Osteoblast (primary cell): Measurements from ENCODE around the gene WWTR1. TPM values are rescaled to one million over a fixed set of nuclear protein-coding genes. Genes with fewer than 3 reads are reported as not detected.
A peak's percentile ranks its signal among the peaks of the same experiment; 100 is the strongest.

Experiments
- DNase-seq: peaks from one replicate; pipeline ENCODE4 v3.0.0; 2011; ENCODE audit warnings: low spot score, mixed read lengths; ENCODE audit not compliant: insufficient read length; ENCODE audit errors: missing footprints
- H2AFZ ChIP-seq: 2 replicates; pipeline ENCODE4 v1.6.0; 2011; ENCODE audit warnings: mild to moderate bottlenecking, low read length
- H3K27ac ChIP-seq: 2 replicates; pipeline ENCODE4 v1.5.1; 2011; ENCODE audit warnings: mild to moderate bottlenecking, low read depth, low read length, moderate library complexity
- H3K27me3 ChIP-seq: 2 replicates; pipeline ENCODE4 v1.6.0; 2012; ENCODE audit warnings: mild to moderate bottlenecking, control low read depth, inconsistent platforms, low read length, moderate library complexity; ENCODE audit not compliant: insufficient read depth
- H3K36me3 ChIP-seq: 2 replicates; pipeline ENCODE4 v1.5.1; 2011; ENCODE audit warnings: mild to moderate bottlenecking, low read length, control low read depth, moderate library complexity; ENCODE audit not compliant: insufficient read depth
- H3K4me1 ChIP-seq: 2 replicates; pipeline ENCODE4 v1.5.1; 2011; ENCODE audit warnings: mild to moderate bottlenecking, low read length, control low read depth, moderate library complexity; ENCODE audit not compliant: insufficient read depth
- H3K4me2 ChIP-seq: 2 replicates; pipeline ENCODE4 v1.6.0; 2011; ENCODE audit warnings: mild to moderate bottlenecking, low read length; ENCODE audit not compliant: insufficient read depth
- H3K4me3 ChIP-seq: fragments of 200-600 bp; sonication (generic); 3 replicates; pipeline ENCODE4 v1.5.1; 2012; ENCODE audit warnings: mild to moderate bottlenecking, low read length, inconsistent platforms; ENCODE audit not compliant: insufficient read depth
- H3K79me2 ChIP-seq: 2 replicates; pipeline ENCODE4 v1.6.0; 2012; ENCODE audit warnings: mild to moderate bottlenecking, low read length, control low read depth, inconsistent platforms; ENCODE audit not compliant: insufficient read depth
- H3K9me3 ChIP-seq: 2 replicates; pipeline ENCODE4 v1.5.1; 2011; ENCODE audit warnings: low read depth, low read length, control low read depth
- H4K20me1 ChIP-seq: 2 replicates; pipeline ENCODE4 v1.6.0; 2012; ENCODE audit warnings: mild to moderate bottlenecking, low read length, control low read depth; ENCODE audit not compliant: insufficient read depth
- CTCF ChIP-seq: IDR thresholded peaks from 2 replicates; pipeline ENCODE4 v1.5.1; 2011; ENCODE audit warnings: mild to moderate bottlenecking, low read depth, low read length, moderate library complexity; ENCODE audit errors: extremely low read depth
- total RNA-seq: library from RNA; depleted of rRNA; stranded (reverse); fragments of >200 nt; gene quantifications from 2 replicates; pipeline ENCODE4 v1.2.3, GENCODE V29; 2012

WWTR1 gene
- total RNA-seq, 1 donor = 84.7 TPM

- Histone ChIP-seq H3K9me3 (no peaks in the 10 kb centered on the region), H3K36me3 (no peaks in the 10 kb centered on the region), H3K4me3 (no peak overlapping the region), H3K79me2 (peaks cover 94% of the 10 kb centered on the region), H4K20me1 (peaks cover 36% of the 10 kb centered on the region), H3K4me2 (no peak overlapping the region), H3K27me3 (no peaks in the 10 kb centered on the region), H3K4me1 (peaks cover 46% of the 10 kb centered on the region), H3K27ac (no peak overlapping the region), H2AFZ (no peak overlapping the region)
- no peak for TF ChIP-seq CTCF
- no peak for DNase-seq
Measured at GRCh38 chr3:149626671-149627070, 31.2 kb downstream of the WWTR1 start.

- Histone ChIP-seq H3K4me1 (peaks cover 55% of the 10 kb centered on the region), H3K4me3 (no peak overlapping the region), H3K9me3 (no peaks in the 10 kb centered on the region), H2AFZ (no peak overlapping the region), H3K36me3 (no peaks in the 10 kb centered on the region), H3K27ac (peak overlapping the region; percentile 40), H3K79me2 (peaks cover 88% of the 10 kb centered on the region), H3K27me3 (no peaks in the 10 kb centered on the region), H4K20me1 (peaks cover 42% of the 10 kb centered on the region), H3K4me2 (no peak overlapping the region)
- no peak for TF ChIP-seq CTCF
- DNase-seq = no peak
Measured at GRCh38 chr3:149625795-149626194, 32.0 kb downstream of the WWTR1 start.

GRCh38 chr3:149623824-149624223, 34.0 kb downstream of the WWTR1 start:
- peaks cover 85% of the 10 kb centered on the region for H3K79me2 ChIP-seq
- H3K27ac ChIP-seq = no peak overlapping the region
- H3K4me1 ChIP-seq = peaks cover 64% of the 10 kb centered on the region
- H4K20me1 ChIP-seq = peaks cover 46% of the 10 kb centered on the region
- no peaks in the 10 kb centered on the region for H3K9me3 ChIP-seq
- no peak for DNase-seq
- no peaks in the 10 kb centered on the region for H3K27me3 ChIP-seq
- H3K4me3 ChIP-seq = no peak overlapping the region
- no peak overlapping the region for H2AFZ ChIP-seq
- peaks cover 5% of the 10 kb centered on the region for H3K36me3 ChIP-seq
- H3K4me2 ChIP-seq = peak overlapping the region; percentile 17
- no peak for TF ChIP-seq CTCF

- Histone ChIP-seq H3K36me3 (peaks cover 5% of the 10 kb centered on the region), H3K27ac (peak overlapping the region; percentile 89), H3K4me1 (peaks cover 74% of the 10 kb centered on the region), H4K20me1 (peaks cover 49% of the 10 kb centered on the region), H3K4me2 (peak overlapping the region; percentile 52), H3K79me2 (peaks cover 85% of the 10 kb centered on the region), H3K27me3 (no peaks in the 10 kb centered on the region), H3K4me3 (peak overlapping the region; percentile 7), H3K9me3 (no peaks in the 10 kb centered on the region), H2AFZ (no peak overlapping the region)
- TF ChIP-seq CTCF = no peak
- DNase-seq = peak; percentile 72
Measured at GRCh38 chr3:149621218-149622005, 36.4 kb downstream of the WWTR1 start.
